ENCODE data around the gene CEP85L.
"Not testable (repeated sequence)": the region's sequence is repeated elsewhere in the genome, so short reads cannot be mapped to it uniquely, and the experiment has no call there.

Gene CEP85L

GRCh38 chr6:118489990-118490389, 161.4 kb downstream of the CEP85L start:
- no peak for DNase-seq

GRCh38 chr6:118488631-118489030, 162.8 kb downstream of the CEP85L start:
- DNase-seq, result no peak

- DNase-seq, result no peak
These were observed 165.5 kb downstream of the CEP85L start for GRCh38 chr6:118485601-118486550.

- no peak for DNase-seq
These were observed 174.8 kb downstream of the CEP85L start for GRCh38 chr6:118476551-118476950.

- DNase-seq, result no peak
These were observed 178.1 kb downstream of the CEP85L start for GRCh38 chr6:118473266-118473665.

- DNase-seq, result peak; percentile 33
These were observed 181.9 kb downstream of the CEP85L start for GRCh38 chr6:118469468-118469867.

GRCh38 chr6:118468682-118469465, 182.5 kb downstream of the CEP85L start:
- DNase-seq, result peak; percentile 87

GRCh38 chr6:118467181-118467580, 184.2 kb downstream of the CEP85L start:
- DNase-seq, result no peak

GRCh38 chr6:118464620-118465019, 186.8 kb downstream of the CEP85L start:
- DNase-seq, result no peak

GRCh38 chr6:118460958-118461470, 190.4 kb downstream of the CEP85L start:
- no peak for DNase-seq

- DNase-seq, result no peak
These were observed 194.4 kb downstream of the CEP85L start for GRCh38 chr6:118456982-118457381.

- DNase-seq, result no peak
These were observed 199.6 kb downstream of the CEP85L start for GRCh38 chr6:118451839-118452238.

- no peak for DNase-seq
These were observed 206.6 kb downstream of the CEP85L start for GRCh38 chr6:118444796-118445195.

GRCh38 chr6:118436482-118436881, 214.9 kb downstream of the CEP85L start:
- no peak for DNase-seq

- not testable (repeated sequence) for DNase-seq
These were observed 217.2 kb downstream of the CEP85L start for GRCh38 chr6:118434147-118434546.

- not testable (repeated sequence) for DNase-seq
These were observed 230.1 kb downstream of the CEP85L start for GRCh38 chr6:118421312-118421711.

GRCh38 chr6:118419448-118420394, 231.7 kb downstream of the CEP85L start:
- no peak for DNase-seq

Data from NCI-H146 (cell line).